Psoas muscle (tissue), 8 donors: ENCODE measurements around the gene SULF2. TPM values are rescaled to one million over a fixed set of nuclear protein-coding genes. Genes with fewer than 3 reads are reported as not detected.

Source experiments
- ATAC-seq, 4 donors: fragments of 200-7000 bp; cut with Tn5 transposase; one replicate each; pipeline ENCODE4 v1.9.1; 2020; ENCODE audit warnings: moderate library complexity in 3 of 4, mild to moderate bottlenecking in 2 of 4
- DNase-seq, 2 donors: peaks; one replicate each; pipeline ENCODE4 v3.0.0-alpha.2; 2020
- H3K27ac ChIP-seq: fragments of 200-600 bp; one replicate; pipeline ENCODE4 v1.8.0; 2022
- H3K27me3 ChIP-seq, 3 donors: fragments of 200-600 bp in 1 of 3; one replicate each; pipeline versions ENCODE4 v1.6.1 to v1.8.0; 2013 to 2022; ENCODE audit warnings: low read length in 2 of 3, mild to moderate bottlenecking in 2 of 3, moderate library complexity in 1 of 3; ENCODE audit not compliant: insufficient read depth in 3 of 3
- H3K36me3 ChIP-seq, 2 donors: fragments of 200-600 bp in 1 of 2; one replicate each; pipeline versions ENCODE4 v1.6.1 to v1.8.0; 2013 to 2022; ENCODE audit warnings: low read depth in 1 of 2, mild to moderate bottlenecking in 1 of 2, moderate library complexity in 1 of 2; ENCODE audit not compliant: insufficient read depth in 1 of 2
- H3K4me1 ChIP-seq: fragments of 200-600 bp; one replicate; pipeline ENCODE4 v1.8.0; 2022
- H3K4me3 ChIP-seq: fragments of 200-600 bp; one replicate; pipeline ENCODE4 v1.8.0; 2022; ENCODE audit warnings: mild to moderate bottlenecking
- H3K9me3 ChIP-seq: fragments of 200-600 bp; one replicate; pipeline ENCODE4 v1.8.0; 2022
- CTCF ChIP-seq: fragments of 200-600 bp; IDR thresholded peaks from one replicate; pipeline ENCODE4 v1.8.0; 2022; ENCODE audit warnings: antibody characterized with exemption
- WGBS, 3 donors: extraction: QIAGEN DNeasy Blood & Tissue Kit; methylation state at CpG; one replicate each; pipeline versions ENCODE4 v1.1.6 to v1.1.7; 2013; 5-methylcytosine and 5-hydroxymethylcytosine counted together
- intact Hi-C, 2 donors: fragments of 100-400 bp; cut with DNase I; formaldehyde crosslinking; loops; one replicate each; pipeline versions ENCODE4 v1.11.0 to v1.14.2; 2022
- polyA plus RNA-seq, 3 donors: library from polyadenylated mRNA; stranded (reverse); fragments of 200-250 nt; gene quantifications; one replicate each; pipeline ENCODE4 v1.2.3, GENCODE V29; 2013
- total RNA-seq, 4 donors: library from RNA; stranded (reverse); fragmentation: NEBNext Ultra II Directional in 2 of 4; extraction: Animal tissue kit (Norgen Biotek cat#: 25700) in 2 of 4; gene quantifications; one replicate each; pipeline versions ENCODE4 v1.2.1 to v1.2.4, GENCODE V29; 2021 to 2023
- donor health status: healthy with polysubstance abuse.
- donor health status: DM: no; HTN: no; CAD: no; lungs with moderate emphysema.
- donor health status: Bipolar disorder and iron deficiency.
- donor health status: healthy.
- donor health status: DM: yes; HTN: yes; CAD: no.
- donor health status: DM: no; HTN: no; CAD: no.
- donor health status: DM: no; HTN: no; CAD: no.
- donor health status: DM: yes; HTN: yes; CAD: no.

Gene SULF2
- total and polyA plus RNA-seq, 7 donors, result 5.3 to 23.3 (median 11.6) TPM

- ATAC-seq, result peak; percentile 30 to 69 (median 49)
- Histone ChIP-seq H3K4me1 (no peaks in the 10 kb centered on the region), H3K9me3 (no peaks in the 10 kb centered on the region), H3K36me3 (no peaks in the 10 kb centered on the region), H3K4me3 (no peak overlapping the region), H3K27ac (no peak overlapping the region), H3K27me3 (peaks cover 0 to 4% (median 0%) of the 10 kb centered on the region in 3 donors)
- intact Hi-C loops, result no loop called here
- DNase-seq, result peak; percentile 60 to 79
- no peak for TF ChIP-seq CTCF
- WGBS, 3 donors, result 24 to 26% (median 25%) methylated on average over 22 of the region's 22 CpGs
Measured at GRCh38 chr20:47682028-47682783, 103.1 kb downstream of the SULF2 start.

- DNase-seq, result no peak
- peaks cover 0 to 3% of the 10 kb centered on the region in 2 donors for H3K36me3 ChIP-seq
- no peaks in the 10 kb centered on the region for H3K4me1 ChIP-seq
- TF ChIP-seq CTCF, result no peak
- peaks cover 0 to 4% (median 0%) of the 10 kb centered on the region in 3 donors for H3K27me3 ChIP-seq
- H3K9me3 ChIP-seq, result no peaks in the 10 kb centered on the region
- ATAC-seq, result no peak
- intact Hi-C loops, result no loop called here
- no peak overlapping the region for H3K27ac ChIP-seq
- no peak overlapping the region for H3K4me3 ChIP-seq
- 91 to 96% (median 94%) methylated on average over 6 of the region's 6 CpGs for WGBS, 3 donors
Measured at GRCh38 chr20:47680804-47681529, 104.3 kb downstream of the SULF2 start.

GRCh38 chr20:47679462-47679861, 105.8 kb downstream of the SULF2 start:
- no peak for ATAC-seq
- TF ChIP-seq CTCF, result no peak
- intact Hi-C loops, result no loop called here
- no peak for DNase-seq
- Histone ChIP-seq H3K4me1 (no peaks in the 10 kb centered on the region), H3K4me3 (no peak overlapping the region), H3K36me3 (peaks cover 0 to 3% of the 10 kb centered on the region in 2 donors), H3K27me3 (no peaks in the 10 kb centered on the region), H3K27ac (no peak overlapping the region), H3K9me3 (no peaks in the 10 kb centered on the region)
- 95 to 97% (median 96%) methylated on average over 4 of the region's 4 CpGs for WGBS, 3 donors

- peaks cover 0 to 3% of the 10 kb centered on the region in 2 donors for H3K36me3 ChIP-seq
- intact Hi-C loops, result no loop called here
- WGBS, 3 donors, result 92 to 93% (median 92%) methylated on average over 15 to 17 of the region's 17 CpGs
Measured at GRCh38 chr20:47678536-47678935, 106.7 kb downstream of the SULF2 start.

More at GRCh38 chr20:47678536-47678935, 106.7 kb downstream of the SULF2 start:
- H3K4me3 ChIP-seq, result no peak overlapping the region
- H3K27ac ChIP-seq, result no peak overlapping the region
- ATAC-seq (no peak), DNase-seq (no peak)
- no peak for TF ChIP-seq CTCF
- no peaks in the 10 kb centered on the region for H3K9me3 ChIP-seq
- H3K27me3 ChIP-seq, result no peaks in the 10 kb centered on the region
- H3K4me1 ChIP-seq, result no peaks in the 10 kb centered on the region
